ENCODE results near the gene CD34. TPM values are rescaled to one million over a fixed set of nuclear protein-coding genes. Genes with fewer than 3 reads are reported as not detected.
"Not testable (repeated sequence)": the region's sequence is repeated elsewhere in the genome, so short reads cannot be mapped to it uniquely, and the experiment has no call there.

Gene CD34
- total RNA-seq, 2 donors from 2014 or later: 0.20 TPM; not detected in 1

GRCh38 chr1:207946756-207947155, 35.8 kb upstream of the CD34 start:
- Mint-ChIP-seq H3K4me1 (no peaks in the 10 kb centered on the region), H3K27ac (no peak overlapping the region), H3K4me3 (no peak overlapping the region), H3K27me3 (peaks cover 15% of the 10 kb centered on the region), H3K36me3 (ENCODE audit: low read depth) (no peaks in the 10 kb centered on the region)
- ATAC-seq (no peak), DNase-seq (no peak)
- no peaks in the 10 kb centered on the region for H3K9me3 ChIP-seq (ENCODE audit: control insufficient read depth, low read length, poor library complexity, severe bottlenecking)

DNA sequence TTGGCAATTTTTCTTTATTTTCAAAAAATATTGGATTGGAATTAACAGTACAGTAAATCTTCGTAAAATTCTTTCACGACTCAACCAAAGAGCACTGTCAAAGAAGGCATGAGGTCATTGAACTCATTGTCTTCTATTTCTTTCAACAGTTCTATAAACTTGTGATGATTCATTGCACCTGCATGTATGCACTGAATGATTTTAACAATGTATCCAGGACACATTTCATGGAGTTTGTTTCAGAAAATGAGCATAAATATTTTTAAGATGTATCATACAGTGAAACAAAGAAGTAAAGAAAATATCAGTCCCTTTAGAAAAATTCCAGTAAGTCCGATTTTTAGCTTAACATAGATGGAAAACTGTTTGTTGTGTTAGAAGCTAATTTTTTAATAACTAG, 33.6 kb upstream of the CD34 start:
- ATAC-seq (no peak), DNase-seq (no peak)
- H3K9me3 ChIP-seq (ENCODE audit: control insufficient read depth, low read length, poor library complexity, severe bottlenecking): no peaks in the 10 kb centered on the region
- H3K4me1 Mint-ChIP-seq: no peaks in the 10 kb centered on the region
- H3K27me3 Mint-ChIP-seq: peaks cover 33% of the 10 kb centered on the region
- H3K4me3 Mint-ChIP-seq: no peak overlapping the region
- H3K36me3 Mint-ChIP-seq (ENCODE audit: low read depth): peaks cover 2% of the 10 kb centered on the region
- no peak overlapping the region for H3K27ac Mint-ChIP-seq

GRCh38 chr1:207942337-207942741, 31.4 kb upstream of the CD34 start:
- not testable (repeated sequence) for H3K9me3 ChIP-seq (ENCODE audit: control insufficient read depth, low read length, poor library complexity, severe bottlenecking); DNase-seq; H3K27ac Mint-ChIP-seq; H3K4me1 Mint-ChIP-seq; H3K4me3 Mint-ChIP-seq; H3K36me3 Mint-ChIP-seq (ENCODE audit: low read depth); ATAC-seq
- H3K27me3 Mint-ChIP-seq: peaks cover 48% of the 10 kb centered on the region

GRCh38 chr1:207941665-207942064, 30.7 kb upstream of the CD34 start:
- Mint-ChIP-seq H3K27ac (no peak overlapping the region), H3K27me3 (peaks cover 47% of the 10 kb centered on the region), H3K4me1 (no peaks in the 10 kb centered on the region), H3K4me3 (no peak overlapping the region), H3K36me3 (ENCODE audit: low read depth) (peaks cover 2% of the 10 kb centered on the region)
- H3K9me3 ChIP-seq (ENCODE audit: control insufficient read depth, low read length, poor library complexity, severe bottlenecking): no peaks in the 10 kb centered on the region
- ATAC-seq: no peak
- DNase-seq: no peak

DNA sequence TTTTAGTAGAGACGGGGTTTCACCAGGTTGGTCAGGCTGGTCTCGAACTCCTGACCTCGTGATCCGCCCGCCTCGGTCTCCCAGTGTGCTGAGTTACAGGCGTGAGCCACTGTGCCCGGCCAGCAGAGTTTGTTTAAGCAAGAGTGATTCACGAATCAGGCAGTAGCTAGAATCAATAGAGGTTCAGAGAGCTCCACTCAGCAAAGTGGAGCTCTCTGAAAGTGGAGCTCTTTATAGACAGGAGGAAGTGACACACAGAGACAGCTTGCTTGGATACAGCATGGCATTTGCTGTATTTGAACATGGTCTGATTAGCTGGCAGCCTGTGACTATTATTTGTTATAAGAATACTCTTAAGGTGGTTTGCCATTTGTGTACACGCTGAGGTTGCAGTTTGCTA, 27.1 kb upstream of the CD34 start:
- DNase-seq (no peak), ATAC-seq (no peak)
- Mint-ChIP-seq H3K27me3 (peaks cover 53% of the 10 kb centered on the region), H3K4me1 (no peaks in the 10 kb centered on the region), H3K4me3 (no peak overlapping the region), H3K27ac (no peak overlapping the region), H3K36me3 (ENCODE audit: low read depth) (peaks cover 2% of the 10 kb centered on the region)
- H3K9me3 ChIP-seq (ENCODE audit: control insufficient read depth, low read length, poor library complexity, severe bottlenecking): no peaks in the 10 kb centered on the region

DNA sequence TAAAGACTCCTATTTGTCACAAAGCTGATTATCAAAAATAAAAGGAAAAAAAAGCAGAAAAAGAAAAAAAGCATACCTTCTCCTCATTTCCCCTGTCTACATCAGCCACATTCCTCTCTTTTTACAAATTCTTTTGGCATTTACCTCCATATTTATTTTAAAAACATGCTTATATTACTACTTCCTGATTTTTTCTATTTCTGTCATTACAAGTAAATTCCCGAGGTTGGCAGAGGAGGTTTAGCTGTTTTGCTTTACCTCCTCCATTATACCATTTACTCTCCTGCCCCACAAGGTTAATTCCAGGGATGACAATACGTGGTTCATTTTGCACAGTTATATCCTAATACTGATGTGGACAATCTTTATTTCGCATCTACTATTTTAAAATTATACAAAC, 26.3 kb upstream of the CD34 start:
- peaks cover 2% of the 10 kb centered on the region for H3K36me3 Mint-ChIP-seq (ENCODE audit: low read depth)
- H3K4me3 Mint-ChIP-seq: no peak overlapping the region
- DNase-seq (no peak), ATAC-seq (no peak)
- H3K9me3 ChIP-seq (ENCODE audit: control insufficient read depth, low read length, poor library complexity, severe bottlenecking): no peaks in the 10 kb centered on the region
- H3K27ac Mint-ChIP-seq: no peak overlapping the region
- no peaks in the 10 kb centered on the region for H3K4me1 Mint-ChIP-seq
- peaks cover 50% of the 10 kb centered on the region for H3K27me3 Mint-ChIP-seq

DNA sequence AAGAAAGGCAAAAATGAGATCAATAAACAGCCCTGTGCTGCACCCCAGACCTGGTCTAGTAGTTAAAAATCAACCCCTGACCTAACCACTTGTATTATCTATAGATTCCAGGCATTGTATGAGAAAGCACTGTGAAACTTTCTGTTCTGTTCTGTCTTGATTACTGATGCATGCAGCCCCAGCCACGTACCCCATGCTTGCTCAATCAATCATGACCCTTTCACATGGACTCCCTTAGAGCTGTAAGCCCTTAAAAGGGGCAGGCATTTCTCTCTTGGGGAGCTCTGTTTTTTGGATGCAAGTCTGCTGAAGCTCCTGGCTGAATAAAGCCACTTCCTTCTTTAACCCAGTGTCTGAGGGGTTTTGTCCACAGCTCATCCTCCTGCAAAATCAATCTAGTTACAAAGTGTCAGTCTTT, 24.2 kb upstream of the CD34 start:
- ATAC-seq (no peak), DNase-seq (no peak)
- Mint-ChIP-seq H3K36me3 (ENCODE audit: low read depth) (peaks cover 2% of the 10 kb centered on the region), H3K27ac (no peak overlapping the region), H3K27me3 (peaks cover 36% of the 10 kb centered on the region), H3K4me1 (no peaks in the 10 kb centered on the region), H3K4me3 (no peak overlapping the region)
- H3K9me3 ChIP-seq (ENCODE audit: control insufficient read depth, low read length, poor library complexity, severe bottlenecking): no peaks in the 10 kb centered on the region

DNA sequence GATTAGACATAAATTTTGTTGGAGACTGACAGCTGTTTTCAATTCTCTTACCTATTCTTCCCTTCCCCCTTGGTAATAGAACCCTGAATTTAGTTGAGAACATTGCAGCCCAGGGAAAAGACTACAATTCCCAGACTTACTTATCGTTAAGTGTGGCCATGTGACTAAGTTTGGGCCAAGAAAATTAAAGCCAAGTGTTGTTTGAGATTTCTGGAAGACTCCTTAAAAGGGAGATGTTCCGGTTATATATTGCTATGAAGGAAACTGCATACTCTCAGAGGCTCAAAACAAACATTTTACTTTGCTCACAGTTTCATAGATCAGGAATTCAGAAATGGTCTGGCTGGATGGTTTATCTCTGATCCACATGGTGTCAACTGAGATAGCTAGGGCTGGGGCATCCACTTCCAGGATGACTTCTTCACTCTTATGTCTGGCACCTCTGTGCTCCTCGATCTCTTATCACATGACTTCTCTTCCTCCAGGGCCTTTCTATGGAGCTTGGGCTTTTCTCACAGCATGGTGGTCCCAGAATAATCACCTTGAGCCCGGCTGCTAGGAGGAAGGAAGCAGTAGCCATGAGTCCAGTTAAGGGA, 22.4 kb upstream of the CD34 start:
- Mint-ChIP-seq H3K36me3 (ENCODE audit: low read depth) (no peaks in the 10 kb centered on the region), H3K27me3 (peaks cover 28% of the 10 kb centered on the region), H3K27ac (no peak overlapping the region), H3K4me1 (no peaks in the 10 kb centered on the region), H3K4me3 (no peak overlapping the region)
- ATAC-seq (no peak), DNase-seq (no peak)
- no peaks in the 10 kb centered on the region for H3K9me3 ChIP-seq (ENCODE audit: control insufficient read depth, low read length, poor library complexity, severe bottlenecking)

DNA sequence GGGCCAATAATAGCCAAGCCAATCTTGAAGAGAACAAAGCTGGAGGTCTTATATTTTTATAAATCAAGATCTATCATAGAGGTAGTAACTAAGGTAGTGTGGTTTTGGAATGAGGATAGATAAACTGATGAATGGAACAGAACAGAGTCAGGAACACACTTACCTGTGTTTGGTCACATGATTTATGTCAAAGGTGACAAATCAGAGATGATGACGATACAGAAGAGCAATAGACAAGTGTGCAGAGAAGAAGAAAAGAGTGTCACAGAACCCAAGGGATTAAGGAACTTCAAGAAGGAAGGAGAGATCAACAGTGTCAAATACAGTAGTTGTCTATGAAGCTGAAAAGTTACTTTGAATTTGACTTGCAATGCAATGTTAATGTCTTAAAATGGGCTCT, 16.1 kb upstream of the CD34 start:
- Mint-ChIP-seq H3K27me3 (peaks cover 58% of the 10 kb centered on the region), H3K36me3 (ENCODE audit: low read depth) (no peaks in the 10 kb centered on the region), H3K4me3 (no peak overlapping the region), H3K4me1 (no peaks in the 10 kb centered on the region), H3K27ac (no peak overlapping the region)
- ATAC-seq (no peak), DNase-seq (no peak)
- H3K9me3 ChIP-seq (ENCODE audit: control insufficient read depth, low read length, poor library complexity, severe bottlenecking): no peaks in the 10 kb centered on the region

- H3K27me3 Mint-ChIP-seq: peaks cover 65% of the 10 kb centered on the region
- H3K9me3 ChIP-seq (ENCODE audit: control insufficient read depth, low read length, poor library complexity, severe bottlenecking); H3K4me3 Mint-ChIP-seq; H3K27ac Mint-ChIP-seq; H3K4me1 Mint-ChIP-seq; DNase-seq; ATAC-seq; H3K36me3 Mint-ChIP-seq (ENCODE audit: low read depth): not testable (repeated sequence)
Measured at GRCh38 chr1:207925969-207926368, 15.0 kb upstream of the CD34 start.

DNA sequence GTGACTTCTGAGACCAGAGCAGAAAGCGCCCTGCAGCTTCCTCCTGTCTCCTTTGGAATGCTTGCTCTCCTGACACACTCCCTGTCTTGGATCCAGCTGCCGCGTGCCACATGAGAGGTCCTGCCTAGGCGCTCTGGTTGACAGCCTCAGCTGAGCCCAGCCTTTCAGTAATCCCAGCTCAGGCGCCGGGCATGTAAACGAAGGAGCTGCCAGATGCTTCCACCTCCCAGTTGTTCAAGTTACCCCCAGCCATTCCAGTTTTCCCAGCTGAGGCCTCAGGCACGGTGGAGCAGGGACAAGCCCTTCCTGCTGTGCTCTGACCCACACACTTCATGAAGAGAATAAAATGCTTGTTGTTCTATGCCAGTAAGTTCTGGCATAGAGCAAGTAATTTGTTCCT, 14.3 kb upstream of the CD34 start:
- H3K27me3 Mint-ChIP-seq: peaks cover 71% of the 10 kb centered on the region
- H3K4me1 Mint-ChIP-seq: no peaks in the 10 kb centered on the region
- H3K4me3 Mint-ChIP-seq: no peak overlapping the region
- no peaks in the 10 kb centered on the region for H3K9me3 ChIP-seq (ENCODE audit: control insufficient read depth, low read length, poor library complexity, severe bottlenecking)
- DNase-seq: no peak
- ATAC-seq: no peak
- peaks cover 4% of the 10 kb centered on the region for H3K36me3 Mint-ChIP-seq (ENCODE audit: low read depth)
- no peak overlapping the region for H3K27ac Mint-ChIP-seq

- Mint-ChIP-seq H3K4me3 (no peak overlapping the region), H3K27me3 (peaks cover 78% of the 10 kb centered on the region), H3K27ac (no peak overlapping the region), H3K36me3 (ENCODE audit: low read depth) (peaks cover 4% of the 10 kb centered on the region), H3K4me1 (no peaks in the 10 kb centered on the region)
- ATAC-seq (no peak), DNase-seq (no peak)
- no peaks in the 10 kb centered on the region for H3K9me3 ChIP-seq (ENCODE audit: control insufficient read depth, low read length, poor library complexity, severe bottlenecking)
Measured at GRCh38 chr1:207923561-207923960, 12.6 kb upstream of the CD34 start.

GRCh38 chr1:207923121-207923520, 12.2 kb upstream of the CD34 start:
- Mint-ChIP-seq H3K36me3 (ENCODE audit: low read depth) (peaks cover 4% of the 10 kb centered on the region), H3K4me1 (no peaks in the 10 kb centered on the region), H3K4me3 (no peak overlapping the region), H3K27me3 (peaks cover 78% of the 10 kb centered on the region), H3K27ac (no peak overlapping the region)
- ATAC-seq (no peak), DNase-seq (no peak)
- no peaks in the 10 kb centered on the region for H3K9me3 ChIP-seq (ENCODE audit: control insufficient read depth, low read length, poor library complexity, severe bottlenecking)

DNA sequence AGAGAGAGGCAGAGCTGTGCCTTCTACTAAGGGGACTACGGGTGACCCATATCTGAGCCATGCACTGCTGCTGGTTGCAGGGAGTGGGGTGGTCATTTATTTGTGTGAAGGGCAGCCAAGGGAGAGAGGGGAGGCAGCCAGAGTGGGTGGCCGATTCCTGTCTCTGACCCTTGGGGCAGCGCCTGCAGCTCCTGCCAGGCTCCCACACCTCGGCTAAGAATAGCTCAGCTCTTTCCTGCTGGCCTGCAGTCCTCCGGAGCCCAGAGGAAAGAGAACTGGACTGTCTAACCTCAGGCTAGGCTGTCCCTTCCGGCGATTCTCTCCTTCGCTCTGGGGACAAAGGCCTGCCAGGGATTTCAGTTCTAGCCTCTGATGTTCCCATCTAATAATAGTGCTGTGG, 11.6 kb upstream of the CD34 start:
- H3K9me3 ChIP-seq (ENCODE audit: control insufficient read depth, low read length, poor library complexity, severe bottlenecking): no peaks in the 10 kb centered on the region
- H3K36me3 Mint-ChIP-seq (ENCODE audit: low read depth): peaks cover 4% of the 10 kb centered on the region
- H3K27ac Mint-ChIP-seq: no peak overlapping the region
- H3K4me1 Mint-ChIP-seq: no peaks in the 10 kb centered on the region
- DNase-seq: no peak
- peaks cover 79% of the 10 kb centered on the region for H3K27me3 Mint-ChIP-seq
- ATAC-seq: no peak
- no peak overlapping the region for H3K4me3 Mint-ChIP-seq

Measured in T-helper 17 cell (primary cell).